ENCODE measurements around the gene AMER3. TPM values are rescaled to one million over a fixed set of nuclear protein-coding genes. Genes with fewer than 3 reads are reported as not detected.

The AMER3 gene
- total and polyA plus RNA-seq, 2 of the 8 experiments (the other 6 are each of a cell fraction or from before 2014, with no cell fraction given) = 0.15 to 0.19 TPM

DNA sequence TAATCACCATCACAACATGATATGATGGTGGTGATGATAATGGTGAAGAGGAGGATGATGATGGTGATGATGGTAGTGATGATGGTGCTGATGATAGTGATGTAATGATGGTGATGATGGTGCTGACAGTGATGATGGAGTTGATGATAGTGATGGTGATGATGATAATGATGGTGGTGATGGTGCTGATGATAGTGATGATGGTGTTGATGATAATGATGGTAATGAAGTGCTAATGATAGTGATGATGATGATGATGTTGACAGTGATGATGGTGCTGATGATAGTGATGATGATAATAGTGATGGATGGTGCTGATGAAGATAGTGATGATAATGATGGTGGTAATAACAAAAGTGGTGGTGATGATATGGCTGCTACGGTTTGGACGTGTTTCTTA, 30.9 kb upstream of the AMER3 start:
- Histone ChIP-seq H3K56ac (replicated peaks; ENCODE audit: insufficient read length, low read depth, low read length) (no peak overlapping the region), H3K27me3 (replicated peaks in 1 of 4; ENCODE audit: control insufficient read depth in 3 of 4, extremely low read depth in 1 of 4, insufficient read depth in 3 of 4, low read length in 3 of 4) (peaks cover 0 to 18% (median 11%) of the 10 kb centered on the region in 4 experiments; a peak in 6 of 7 replicates), H2AFZ (ENCODE audit: low read length) (no peak overlapping the region), H3K4me2 (ENCODE audit: insufficient read depth in 1 of 2, low read depth in 2 of 2, low read length in 2 of 2) (no peak overlapping the region), H3K18ac (ENCODE audit: extremely low read depth, low read length) (no peak overlapping the region), H3K9ac (replicated peaks in 1 of 4; ENCODE audit: extremely low read depth in 1 of 4, low read depth in 3 of 4, low read length in 3 of 4) (no peak overlapping the region), H3K27ac (ENCODE audit: low read depth, low read length) (no peak overlapping the region), H3K9me3 (ENCODE audit: insufficient read depth in 2 of 2, low read depth in 1 of 2, low read length in 1 of 2) (0 out of 4 replicates have a peak, but pooled peaks cover 0 to 3% of the 10 kb centered on the region in 2 experiments), H2BK120ac (replicated peaks; ENCODE audit: low read depth, low read length) (no peak overlapping the region), H3K23me2 (ENCODE audit: low read depth, low read length) (peaks cover 19% of the 10 kb centered on the region), H4K5ac (ENCODE audit: insufficient read length, low read depth, low read length) (no peak overlapping the region), H3K14ac (ENCODE audit: insufficient read length) (no peak overlapping the region), H2BK12ac (ENCODE audit: low read depth, low read length) (no peak overlapping the region), H3K4me3 (ENCODE audit: extremely low read depth in 1 of 4, insufficient read depth in 2 of 4, low read depth in 3 of 4, low read length in 4 of 4) (no peak overlapping the region), H3K23ac (ENCODE audit: insufficient read length) (no peak overlapping the region), H3K4me1 (replicated peaks in 1 of 4; ENCODE audit: control insufficient read depth in 3 of 4, insufficient read depth in 4 of 4, low read length in 3 of 4) (peaks cover 3 to 10% (median 7%) of the 10 kb centered on the region in 4 experiments), H2BK15ac (ENCODE audit: low read length) (0 out of 2 replicates have a peak overlapping the region, but pooled peaks have one; percentile 21), H2BK5ac (ENCODE audit: low read depth, low read length) (no peak overlapping the region), H3K79me1 (ENCODE audit: low read depth, low read length) (no peaks in the 10 kb centered on the region), H3K36me3 (ENCODE audit: control insufficient read depth in 2 of 4, insufficient read depth in 4 of 4, low read length in 3 of 4) (no peaks in the 10 kb centered on the region), H2AK5ac (ENCODE audit: low read depth, low read length) (0 out of 2 replicates have a peak overlapping the region, but pooled peaks have one; percentile 24), H4K91ac (replicated peaks; ENCODE audit: insufficient read length, low read length) (no peak overlapping the region), H2BK20ac (ENCODE audit: low read length) (no peak overlapping the region), H3K4ac (replicated peaks; ENCODE audit: insufficient read length, low read depth, low read length) (no peak overlapping the region), H3K79me2 (ENCODE audit: control insufficient read depth in 1 of 2, insufficient read depth in 2 of 2, low read length in 2 of 2) (no peaks in the 10 kb centered on the region), H4K20me1 (replicated peaks in 1 of 2; ENCODE audit: control insufficient read depth in 1 of 2, insufficient read depth in 2 of 2, low read length in 2 of 2) (peaks cover 0 to 3% of the 10 kb centered on the region in 2 experiments), H4K8ac (ENCODE audit: extremely low read depth, insufficient read depth, low read length) (no peak overlapping the region)
- ChIA-PET CTCF (ENCODE audit: partially characterized antibody) (interaction anchor here (0.6 kb wide), 1 partner anchor 774 kb away, joined by 4 read pairs; no protein-coding TSS in a partner anchor), POLR2A (ENCODE audit: partially characterized antibody) (no interaction called here)
- no peak for TF ChIP-seq SP2 (IDR thresholded peaks at IDR 0.05; ENCODE audit: low read length)
- no peak for FAIRE-seq
- WGBS, 2 experiments (ENCODE audit: extremely low coverage in 1 of 2, insufficient coverage in 1 of 2, insufficient read length in 1 of 2, insufficient replicate concordance in 2 of 2, low coverage in 1 of 2, low lambda C conversion rate in 2 of 2, missing lambda C conversion rate in 1 of 2) = 93% methylated on average over 2 of the region's 2 CpGs; no CpG with 5 or more reads in 1 of the 2 experiments
- no peak for DNase-seq (ENCODE audit: low read depth in 1 of 2, low spot score in 2 of 2)

Data from H1 (cell line).